Measurements from ENCODE around the gene LNX2.

LNX2 gene

DNA sequence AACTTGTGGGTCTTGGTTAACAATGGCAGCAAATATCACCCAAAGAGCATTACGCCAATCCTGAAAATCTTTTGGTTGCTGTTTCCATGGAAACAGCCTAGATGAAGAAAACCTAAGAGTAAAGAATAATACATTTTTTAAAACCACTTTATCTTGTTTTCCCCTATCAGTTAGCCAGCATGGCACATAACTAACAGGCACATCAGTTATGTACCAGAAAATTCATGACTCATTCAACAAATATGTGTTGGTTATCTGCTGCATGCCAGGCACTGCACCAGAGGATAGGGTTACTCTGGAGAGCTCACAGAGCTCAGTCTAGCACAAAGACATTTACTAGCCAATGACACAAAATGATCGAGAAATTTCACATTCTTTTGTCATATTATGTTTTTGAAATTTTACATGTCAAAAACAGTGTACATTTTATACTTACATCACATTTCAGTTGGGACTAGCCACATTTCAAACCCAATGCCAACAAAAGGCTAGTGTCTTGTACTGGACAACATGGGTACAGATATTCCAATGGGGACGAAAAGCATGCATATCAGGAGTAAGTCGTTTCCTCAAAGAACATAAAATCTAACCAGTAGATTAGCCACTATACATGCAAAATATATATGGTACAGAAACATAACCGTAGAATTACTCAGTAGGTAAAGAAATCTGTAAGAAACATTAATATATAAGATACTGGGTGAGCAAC lies 20.3 kb downstream of the LNX2 start:
- TF ChIP-seq, protein P1, sequence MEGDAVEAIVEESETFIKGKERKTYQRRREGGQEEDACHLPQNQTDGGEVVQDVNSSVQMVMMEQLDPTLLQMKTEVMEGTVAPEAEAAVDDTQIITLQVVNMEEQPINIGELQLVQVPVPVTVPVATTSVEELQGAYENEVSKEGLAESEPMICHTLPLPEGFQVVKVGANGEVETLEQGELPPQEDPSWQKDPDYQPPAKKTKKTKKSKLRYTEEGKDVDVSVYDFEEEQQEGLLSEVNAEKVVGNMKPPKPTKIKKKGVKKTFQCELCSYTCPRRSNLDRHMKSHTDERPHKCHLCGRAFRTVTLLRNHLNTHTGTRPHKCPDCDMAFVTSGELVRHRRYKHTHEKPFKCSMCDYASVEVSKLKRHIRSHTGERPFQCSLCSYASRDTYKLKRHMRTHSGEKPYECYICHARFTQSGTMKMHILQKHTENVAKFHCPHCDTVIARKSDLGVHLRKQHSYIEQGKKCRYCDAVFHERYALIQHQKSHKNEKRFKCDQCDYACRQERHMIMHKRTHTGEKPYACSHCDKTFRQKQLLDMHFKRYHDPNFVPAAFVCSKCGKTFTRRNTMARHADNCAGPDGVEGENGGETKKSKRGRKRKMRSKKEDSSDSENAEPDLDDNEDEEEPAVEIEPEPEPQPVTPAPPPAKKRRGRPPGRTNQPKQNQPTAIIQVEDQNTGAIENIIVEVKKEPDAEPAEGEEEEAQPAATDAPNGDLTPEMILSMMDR (conservative IDR thresholded peaks at IDR 0.05; ENCODE audit: low read length), result no peak
- no peak overlapping the region for H3K4me3 ChIP-seq (ENCODE audit: low read length)
- peak; percentile 82 for DNase-seq (ENCODE audit: low read depth)

DNA sequence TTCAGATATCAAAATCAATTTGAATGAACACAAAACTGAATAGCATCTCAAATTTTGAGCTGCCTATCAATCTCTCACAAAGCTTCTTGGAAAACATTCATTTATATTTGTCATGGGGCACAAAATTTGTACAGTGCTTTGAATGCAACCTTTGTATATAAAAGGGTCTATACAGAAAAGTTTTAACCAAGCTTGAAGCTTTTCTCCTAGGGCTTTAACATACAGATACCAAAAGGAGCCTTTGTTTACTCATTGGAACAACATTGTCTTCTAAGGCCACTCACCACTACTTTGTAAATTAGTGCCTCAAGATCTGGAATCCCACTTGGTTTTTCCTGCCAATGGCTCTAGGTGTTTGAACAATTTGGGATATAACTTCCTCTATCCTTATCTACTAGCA lies 21.2 kb downstream of the LNX2 start:
- TF ChIP-seq, protein P1 (conservative IDR thresholded peaks at IDR 0.05; ENCODE audit: low read length), result no peak
- no peak for DNase-seq (ENCODE audit: low read depth)
- no peak overlapping the region for H3K4me3 ChIP-seq (ENCODE audit: low read length)

DNA sequence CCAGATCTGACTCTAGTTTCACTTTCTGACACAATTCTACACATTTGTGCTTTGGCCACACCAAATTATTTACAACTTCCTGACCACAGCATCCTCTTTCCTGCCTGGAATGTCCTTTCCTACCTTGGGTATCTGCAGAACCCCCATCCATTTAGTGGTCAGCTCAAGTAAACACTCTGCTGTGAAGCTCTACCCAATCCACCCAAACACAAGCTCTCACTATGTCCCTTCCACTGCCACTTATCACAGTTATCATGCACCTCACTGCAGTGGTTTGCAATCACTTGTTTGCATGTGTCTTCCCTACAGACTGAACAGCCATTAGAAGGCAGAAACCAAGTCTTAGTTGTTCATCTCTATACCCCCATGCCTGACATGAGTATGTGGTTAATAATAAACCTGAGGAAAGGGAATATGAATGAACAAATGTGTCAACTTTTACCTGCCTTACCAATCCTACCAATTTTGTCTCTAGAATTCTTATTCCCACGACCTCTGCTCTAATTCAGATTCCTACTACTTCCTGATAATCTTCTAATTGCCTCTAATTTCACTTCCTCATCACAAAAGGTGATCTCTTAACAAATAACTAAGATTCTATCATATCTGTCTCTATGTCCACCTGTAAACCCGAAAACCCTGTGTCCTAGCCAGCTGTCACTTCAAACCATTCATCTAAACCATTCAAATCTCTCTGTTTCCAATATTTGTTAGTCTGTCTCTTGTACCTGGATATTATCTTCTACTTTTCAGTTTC lies 25.1 kb downstream of the LNX2 start:
- H3K4me3 ChIP-seq (ENCODE audit: low read length), result no peak overlapping the region
- DNase-seq (ENCODE audit: low read depth), result peak; percentile 3

DNA sequence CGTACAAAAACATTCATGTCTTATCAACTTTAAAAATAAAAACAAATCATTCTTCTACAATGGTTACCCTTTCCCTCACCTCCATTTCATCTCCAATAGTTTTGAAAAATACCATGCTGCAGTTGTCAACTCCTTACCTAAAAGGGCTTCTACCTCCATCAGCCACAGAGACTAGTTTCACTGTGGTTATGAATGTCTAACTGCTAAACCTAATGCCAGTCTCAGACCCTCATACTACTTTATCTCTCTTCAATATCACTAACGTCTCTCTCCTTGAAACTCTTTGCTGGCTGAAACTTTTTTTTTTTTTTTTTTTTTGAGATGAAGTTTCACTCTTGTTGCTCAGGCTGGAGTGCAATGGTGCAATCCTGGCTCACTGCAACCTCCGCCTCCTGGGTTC lies 27.1 kb downstream of the LNX2 start:
- TF ChIP-seq, protein P1 (conservative IDR thresholded peaks at IDR 0.05; ENCODE audit: low read length), result no peak
- no peak for DNase-seq (ENCODE audit: low read depth)
- H3K4me3 ChIP-seq (ENCODE audit: low read length), result no peak overlapping the region

More for the DNA sequence above, 25.1 kb downstream of the LNX2 start:
- TF ChIP-seq, protein P1 (conservative IDR thresholded peaks at IDR 0.05; ENCODE audit: low read length), result no peak

DNA sequence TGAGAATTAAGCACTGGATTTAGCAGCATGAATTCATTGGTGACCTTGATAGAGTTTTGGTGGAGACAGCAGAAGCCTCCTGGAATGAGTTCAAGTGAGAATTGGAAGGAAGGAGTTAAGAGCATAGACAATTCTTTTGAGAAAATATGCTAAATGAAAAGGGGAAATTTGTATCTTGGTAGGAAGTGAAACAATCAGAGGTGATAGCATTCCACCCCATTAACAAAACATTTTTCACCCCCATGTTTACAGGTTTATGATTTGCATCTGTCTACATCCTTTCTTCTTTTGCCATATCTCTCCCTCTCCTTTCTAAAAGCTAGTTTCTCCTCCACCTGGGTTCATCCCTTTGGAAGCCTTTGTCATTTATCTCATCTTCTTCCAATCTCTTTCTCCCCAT lies 27.5 kb downstream of the LNX2 start:
- TF ChIP-seq, protein P1 (conservative IDR thresholded peaks at IDR 0.05; ENCODE audit: low read length), result no peak
- no peak for DNase-seq (ENCODE audit: low read depth)
- H3K4me3 ChIP-seq (ENCODE audit: low read length), result no peak overlapping the region

DNA sequence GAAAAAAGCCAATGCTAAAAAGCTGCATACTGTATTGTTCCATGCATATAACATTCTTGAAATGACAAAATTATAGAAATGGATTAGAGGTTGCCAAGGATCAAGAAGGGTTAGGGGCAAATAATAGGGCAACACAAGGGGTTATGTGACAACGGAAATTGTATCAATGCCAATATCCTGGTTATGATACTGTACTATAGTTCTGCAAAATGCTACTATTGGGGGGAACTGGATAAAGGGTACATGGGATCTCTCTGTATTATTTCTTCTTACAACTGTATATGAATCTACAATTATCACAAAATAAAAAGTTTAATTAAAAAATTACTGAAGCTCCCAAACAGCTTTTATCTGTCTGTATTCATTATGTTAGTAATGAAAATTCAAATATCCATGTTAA lies 31.9 kb downstream of the LNX2 start:
- TF ChIP-seq, protein P1 (conservative IDR thresholded peaks at IDR 0.05; ENCODE audit: low read length), result no peak
- no peak for DNase-seq (ENCODE audit: low read depth)
- H3K4me3 ChIP-seq (ENCODE audit: low read length), result no peak overlapping the region

Measured in AG10803 (cell line).